ENCODE measurements around the gene SATB2.

GRCh38 chr2:199278099-199278498 is 179.6 kb downstream of the SATB2 start:
- TF ChIP-seq CTCF (IDR thresholded peaks at IDR 0.05) (no peak), ZFX (IDR thresholded peaks at IDR 0.05; ENCODE audit: borderline replicate concordance) (no peak)
